Natural killer cell (primary cell): Measurements from ENCODE around the gene SCGB2B2. TPM values are rescaled to one million over a fixed set of nuclear protein-coding genes. Genes with fewer than 3 reads are reported as not detected.
"Not testable (repeated sequence)": the region's sequence is repeated elsewhere in the genome, so short reads cannot be mapped to it uniquely, and the experiment has no call there.

Experiments used
- ATAC-seq, 3 donors: fragments of 150-1000 bp in 2 of 3; fragments of 200-7000 bp in 1 of 3; cut with Tn5 transposase; 1 replicate in 1 of 3; 2 replicates in 2 of 3; pipeline ENCODE4 v1.10.0; 2021; ENCODE audit warnings: mild to moderate bottlenecking in 2 of 3, moderate library complexity in 2 of 3
- DNase-seq, 2 donors: peaks; one replicate each; pipeline versions ENCODE4 v3.0.0 to v3.0.0-alpha.2; 2013 to 2021; ENCODE audit warnings: mixed read lengths in 1 of 2
- H3K27ac ChIP-seq: one replicate; pipeline ENCODE4 v1.5.1; 2013; ENCODE audit warnings: mild to moderate bottlenecking, low read length
- H3K27me3 ChIP-seq: one replicate; pipeline ENCODE4 v1.6.1; 2013; ENCODE audit warnings: low read length; ENCODE audit not compliant: control insufficient read depth, insufficient read depth
- H3K36me3 ChIP-seq: one replicate; pipeline ENCODE4 v1.6.1; 2013; ENCODE audit warnings: low read length; ENCODE audit not compliant: control insufficient read depth, insufficient read depth
- H3K4me1 ChIP-seq: one replicate; pipeline ENCODE4 v1.6.1; 2013; ENCODE audit warnings: low read length; ENCODE audit not compliant: control insufficient read depth, insufficient read depth
- H3K4me3 ChIP-seq: one replicate; pipeline ENCODE4 v1.5.1; 2013; ENCODE audit warnings: low read length
- H3K9me3 ChIP-seq: one replicate; pipeline ENCODE4 v1.6.1; 2013; ENCODE audit warnings: low read length; ENCODE audit not compliant: control insufficient read depth, insufficient read depth
- H3K27ac Mint-ChIP-seq, 2 donors: one replicate each; pipeline ENCODE4 v1.8.0; 2022; ENCODE audit warnings: mild to moderate bottlenecking in 2 of 2, mixed read lengths in 2 of 2, moderate library complexity in 1 of 2
- H3K27me3 Mint-ChIP-seq, 2 donors: one replicate each; pipeline ENCODE4 v1.8.0; 2022; ENCODE audit warnings: low read depth in 2 of 2, mixed read lengths in 2 of 2
- H3K36me3 Mint-ChIP-seq: one replicate; pipeline ENCODE4 v1.8.0; 2022; ENCODE audit warnings: mixed read lengths
- H3K4me1 Mint-ChIP-seq, 2 donors: one replicate each; pipeline ENCODE4 v1.8.0; 2022; ENCODE audit warnings: mixed read lengths in 2 of 2
- H3K4me3 Mint-ChIP-seq: one replicate; pipeline ENCODE4 v1.8.0; 2022; ENCODE audit warnings: mild to moderate bottlenecking, moderate library complexity, mixed read lengths
- H3K9me3 Mint-ChIP-seq, 2 donors: one replicate each; pipeline ENCODE4 v1.8.0; 2022; ENCODE audit warnings: mixed read lengths in 2 of 2
- WGBS: methylation state at CpG from one replicate; pipeline ENCODE4 v1.1.7; 2013; ENCODE audit warnings: missing lambda C conversion rate; ENCODE audit not compliant: insufficient coverage; 5-methylcytosine and 5-hydroxymethylcytosine counted together
- intact Hi-C: fragments of 100-400 bp; cut with micrococcal nuclease; formaldehyde crosslinking; loops from one replicate; pipeline ENCODE4 v1.14.2; 2022
- total RNA-seq, 4 donors: library from RNA; stranded (reverse); fragments of 120-200 nt in 1 of 4; gene quantifications; one replicate each; pipeline versions ENCODE4 v1.2.3 to v1.2.4, GENCODE V29; 2013 to 2022
- TF ChIP-seq, protein P1 (sequence below): fragments of 200-600 bp; IDR thresholded peaks from one replicate; pipeline ENCODE4 v1.8.0; 2022; ENCODE audit warnings: antibody characterized with exemption

SCGB2B2 gene
- total RNA-seq, 3 donors from 2014 or later (not counting 1 experiment from before 2014, with no cell fraction given), result 0.52 to 1.3 (median 1.1) TPM

DNA sequence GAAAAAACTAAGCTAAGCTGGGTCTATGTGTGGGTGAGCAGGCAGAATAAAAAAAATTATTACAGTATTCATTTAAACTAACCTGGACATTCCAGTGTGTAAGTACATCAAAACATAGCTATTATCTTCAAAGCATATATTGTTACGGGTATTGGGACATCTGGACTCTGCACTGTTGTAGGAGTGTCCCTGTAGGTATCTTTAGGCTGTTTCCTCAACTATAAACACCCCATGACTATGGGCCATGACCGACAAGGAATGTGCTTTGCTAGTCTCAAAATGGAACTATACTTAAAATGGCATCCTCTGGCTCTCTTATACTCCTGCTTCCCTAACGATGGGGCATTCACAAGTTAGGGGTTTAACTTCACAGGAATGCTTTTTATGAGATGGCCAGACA lies 3.4 kb downstream of the SCGB2B2 start:
- H3K27me3 ChIP-seq, result no peaks in the 10 kb centered on the region
- no peaks in the 10 kb centered on the region for H3K36me3 ChIP-seq
- no peak overlapping the region for H3K4me3 Mint-ChIP-seq
- intact Hi-C loops, result no loop called here
- peaks cover 15 to 20% of the 10 kb centered on the region in 2 donors for H3K4me1 Mint-ChIP-seq
- no peak overlapping the region for H3K4me3 ChIP-seq
- no peak overlapping the region for H3K27ac Mint-ChIP-seq
- H3K4me1 ChIP-seq, result peaks cover 15% of the 10 kb centered on the region
- no peak for DNase-seq
- no peak for ATAC-seq
- TF ChIP-seq, protein P1, sequence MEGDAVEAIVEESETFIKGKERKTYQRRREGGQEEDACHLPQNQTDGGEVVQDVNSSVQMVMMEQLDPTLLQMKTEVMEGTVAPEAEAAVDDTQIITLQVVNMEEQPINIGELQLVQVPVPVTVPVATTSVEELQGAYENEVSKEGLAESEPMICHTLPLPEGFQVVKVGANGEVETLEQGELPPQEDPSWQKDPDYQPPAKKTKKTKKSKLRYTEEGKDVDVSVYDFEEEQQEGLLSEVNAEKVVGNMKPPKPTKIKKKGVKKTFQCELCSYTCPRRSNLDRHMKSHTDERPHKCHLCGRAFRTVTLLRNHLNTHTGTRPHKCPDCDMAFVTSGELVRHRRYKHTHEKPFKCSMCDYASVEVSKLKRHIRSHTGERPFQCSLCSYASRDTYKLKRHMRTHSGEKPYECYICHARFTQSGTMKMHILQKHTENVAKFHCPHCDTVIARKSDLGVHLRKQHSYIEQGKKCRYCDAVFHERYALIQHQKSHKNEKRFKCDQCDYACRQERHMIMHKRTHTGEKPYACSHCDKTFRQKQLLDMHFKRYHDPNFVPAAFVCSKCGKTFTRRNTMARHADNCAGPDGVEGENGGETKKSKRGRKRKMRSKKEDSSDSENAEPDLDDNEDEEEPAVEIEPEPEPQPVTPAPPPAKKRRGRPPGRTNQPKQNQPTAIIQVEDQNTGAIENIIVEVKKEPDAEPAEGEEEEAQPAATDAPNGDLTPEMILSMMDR, result no peak
- H3K9me3 ChIP-seq, result no peaks in the 10 kb centered on the region
- H3K36me3 Mint-ChIP-seq, result peaks cover 17% of the 10 kb centered on the region
- WGBS, result 84% methylated on average over 2 of the region's 3 CpGs
- no peaks in the 10 kb centered on the region for H3K9me3 Mint-ChIP-seq
- peaks cover 11 to 26% of the 10 kb centered on the region in 2 donors for H3K27me3 Mint-ChIP-seq
- no peak overlapping the region for H3K27ac ChIP-seq

DNA sequence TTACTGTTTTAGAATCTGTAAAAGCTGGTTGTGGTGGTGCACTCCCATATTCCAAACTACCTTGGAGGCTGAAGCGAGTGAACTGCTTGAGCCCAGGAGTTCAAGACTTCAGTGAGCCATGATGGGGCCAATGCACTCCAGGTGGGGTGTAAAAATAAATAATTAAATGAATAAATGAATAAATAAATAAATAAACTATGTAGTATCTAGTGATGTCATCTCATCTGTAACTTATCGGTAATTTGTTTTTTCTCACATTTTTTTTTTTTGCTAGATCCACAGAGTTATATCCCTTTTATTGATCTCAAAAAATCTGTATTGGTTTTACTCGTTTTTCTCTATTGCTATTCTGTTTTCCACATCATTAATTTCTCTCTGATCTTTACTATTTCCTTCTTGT lies 5.0 kb downstream of the SCGB2B2 start:
- TF ChIP-seq, protein P1, result no peak
- H3K27me3 ChIP-seq, result no peaks in the 10 kb centered on the region
- DNase-seq, result no peak
- intact Hi-C loops, result no loop called here
- Mint-ChIP-seq H3K27me3 (peaks cover 11 to 26% of the 10 kb centered on the region in 2 donors), H3K36me3 (peaks cover 17% of the 10 kb centered on the region), H3K4me3 (no peak overlapping the region), H3K27ac (no peak overlapping the region), H3K4me1 (peaks cover 9 to 17% of the 10 kb centered on the region in 2 donors), H3K9me3 (no peaks in the 10 kb centered on the region)
- WGBS, result 60% methylated on average over 1 of the region's 3 CpGs
- peaks cover 16% of the 10 kb centered on the region for H3K4me1 ChIP-seq
- no peak for ATAC-seq
- no peak overlapping the region for H3K4me3 ChIP-seq
- H3K9me3 ChIP-seq, result no peaks in the 10 kb centered on the region
- no peak overlapping the region for H3K27ac ChIP-seq
- no peaks in the 10 kb centered on the region for H3K36me3 ChIP-seq

DNA sequence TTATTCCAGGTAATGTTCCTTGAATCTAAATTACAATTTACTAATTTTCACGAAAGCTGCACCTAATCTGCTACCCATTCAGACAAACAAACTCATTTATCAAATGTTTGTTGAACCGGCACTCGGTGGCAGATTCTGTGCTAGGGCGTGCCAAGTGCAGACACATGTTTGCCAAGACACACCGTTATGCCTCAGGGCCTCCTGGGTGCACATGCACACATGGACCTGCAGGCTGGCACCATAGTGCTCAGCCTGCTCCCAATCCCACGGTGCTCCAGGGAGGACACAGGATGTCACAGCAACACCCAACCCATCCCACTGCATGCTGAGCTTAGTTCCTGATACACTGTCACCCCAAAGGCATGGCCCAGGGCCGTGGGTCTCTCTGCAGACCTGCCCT lies 7.7 kb downstream of the SCGB2B2 start:
- H3K27me3 Mint-ChIP-seq, result peaks cover 9 to 16% of the 10 kb centered on the region in 2 donors
- peaks cover 15% of the 10 kb centered on the region for H3K36me3 Mint-ChIP-seq
- no peaks in the 10 kb centered on the region for H3K9me3 Mint-ChIP-seq
- Histone ChIP-seq H3K4me3 (no peak overlapping the region), H3K36me3 (no peaks in the 10 kb centered on the region), H3K9me3 (no peaks in the 10 kb centered on the region), H3K4me1 (peaks cover 10% of the 10 kb centered on the region), H3K27ac (no peak overlapping the region), H3K27me3 (no peaks in the 10 kb centered on the region)
- intact Hi-C loops, result no loop called here
- 93% methylated on average over 6 of the region's 7 CpGs for WGBS
- ATAC-seq, result peak in 1 of 3 donors; percentile 25
- DNase-seq, result no peak
- no peak overlapping the region for H3K27ac Mint-ChIP-seq
- TF ChIP-seq, protein P1, result no peak
- no peak overlapping the region for H3K4me3 Mint-ChIP-seq
- peaks cover 0 to 18% of the 10 kb centered on the region in 2 donors for H3K4me1 Mint-ChIP-seq

DNA sequence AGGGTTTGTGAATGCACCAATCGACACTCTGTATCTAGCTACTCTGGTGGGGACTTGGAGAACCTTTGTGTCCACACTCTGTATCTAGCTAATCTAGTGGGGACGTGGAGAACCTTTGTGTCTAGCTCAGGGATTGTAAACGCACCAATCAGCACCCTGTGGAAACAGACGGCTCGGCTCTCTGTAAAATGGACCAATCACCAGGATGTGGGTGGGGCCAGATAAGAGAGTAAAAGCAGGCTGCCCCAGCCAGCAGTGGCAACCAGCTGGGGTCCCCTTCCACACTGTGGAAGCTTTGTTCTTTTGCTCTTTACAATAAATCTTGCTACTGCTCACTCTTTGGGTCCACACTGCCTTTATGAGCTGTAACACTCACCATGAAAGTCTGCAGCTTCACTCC lies 8.3 kb downstream of the SCGB2B2 start:
- 95% methylated on average over 4 of the region's 5 CpGs for WGBS
- H3K36me3 ChIP-seq, H3K27me3 ChIP-seq, H3K4me3 Mint-ChIP-seq, H3K4me1 ChIP-seq, H3K27ac Mint-ChIP-seq, H3K4me3 ChIP-seq, H3K9me3 ChIP-seq, H3K36me3 Mint-ChIP-seq, H3K9me3 Mint-ChIP-seq, ATAC-seq, DNase-seq, H3K27ac ChIP-seq, intact Hi-C loops: not testable (repeated sequence)
- Mint-ChIP-seq H3K4me1 (peaks cover 0 to 18% of the 10 kb centered on the region in 2 donors), H3K27me3 (peaks cover 7 to 10% of the 10 kb centered on the region in 2 donors)

DNA sequence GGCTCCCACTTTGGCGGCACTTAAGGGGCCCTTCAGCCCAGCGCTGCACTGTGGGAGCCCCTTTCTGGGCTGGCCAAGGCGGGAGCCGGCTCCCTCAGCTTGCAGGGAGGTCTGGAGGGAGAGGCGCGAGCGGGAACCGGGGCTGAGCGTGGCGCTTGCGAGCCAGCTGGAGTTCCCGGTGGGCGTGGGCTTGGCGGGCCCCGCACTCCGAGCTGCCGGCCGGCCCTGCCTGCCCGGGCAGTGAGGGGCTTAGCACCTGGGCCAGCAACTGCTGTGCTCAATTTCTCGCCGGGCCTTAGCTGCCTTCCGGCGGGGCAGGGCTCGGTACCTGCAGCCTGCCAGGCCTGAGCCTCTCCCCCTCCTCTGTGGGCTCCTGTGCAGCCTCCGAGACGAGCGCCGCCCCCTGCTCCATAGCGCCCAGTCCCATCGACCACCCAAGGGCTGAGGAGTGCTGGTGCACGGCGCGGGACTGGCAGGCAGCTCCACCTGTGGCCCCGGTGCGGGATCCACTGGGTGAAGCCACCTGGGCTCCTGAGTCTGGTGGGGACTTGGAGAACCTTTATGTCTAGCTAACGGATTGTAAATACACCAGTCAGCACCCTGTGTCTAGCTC lies 8.8 kb downstream of the SCGB2B2 start:
- H3K9me3 ChIP-seq, H3K36me3 ChIP-seq, ATAC-seq, H3K27me3 Mint-ChIP-seq, H3K4me3 Mint-ChIP-seq, H3K4me1 ChIP-seq, H3K36me3 Mint-ChIP-seq, H3K9me3 Mint-ChIP-seq, intact Hi-C loops, H3K27me3 ChIP-seq, H3K4me3 ChIP-seq, DNase-seq: not testable (repeated sequence)
- WGBS, result 96% methylated on average over 35 of the region's 36 CpGs
- H3K4me1 Mint-ChIP-seq, result peaks cover 3 to 20% of the 10 kb centered on the region in 2 donors
- H3K27ac ChIP-seq, result peak overlapping the region; percentile 52
- peak overlapping the region; percentile 77 to 82 for H3K27ac Mint-ChIP-seq
